Brain microvascular endothelial cell (primary cell): ENCODE results near the gene AFF1.

Experiments used
- DNase-seq: peaks from one replicate; pipeline ENCODE4 v3.0.0-alpha.2; 2020
- H3K27ac ChIP-seq: fragments of 250-450 bp; sonication (Bioruptor Pico); 2 replicates; pipeline ENCODE4 v1.5.1; 2020; ENCODE audit warnings: mild to moderate bottlenecking, moderate library complexity
- H3K27me3 ChIP-seq: fragments of 250-450 bp; sonication (Bioruptor Pico); replicated peaks from 2 replicates; pipeline ENCODE4 v1.5.1; 2020; ENCODE audit warnings: mild to moderate bottlenecking
- H3K36me3 ChIP-seq: fragments of 250-450 bp; sonication (Bioruptor Pico); replicated peaks from 2 replicates; pipeline ENCODE4 v1.5.1; 2020; ENCODE audit warnings: mild to moderate bottlenecking
- H3K4me3 ChIP-seq: 2 replicates; pipeline ENCODE4 v1.5.1; 2011; ENCODE audit warnings: low read depth, mild to moderate bottlenecking, control low read depth, low read length, moderate library complexity
- in situ Hi-C: cut with HindIII; loops from 2 replicates; pipeline ENCODE4 v1.10.0; 2017; ENCODE audit warnings: low sequenced_read_pairs, low pct_ligation_motif_present
- TF ChIP-seq, protein P1 (sequence below): IDR thresholded peaks from 2 replicates; pipeline ENCODE4 v1.5.1; 2011; ENCODE audit warnings: low read depth, mild to moderate bottlenecking, moderate library complexity, low read length, control low read depth, inconsistent platforms; ENCODE audit errors: missing control alignments

The AFF1 gene, protein sequence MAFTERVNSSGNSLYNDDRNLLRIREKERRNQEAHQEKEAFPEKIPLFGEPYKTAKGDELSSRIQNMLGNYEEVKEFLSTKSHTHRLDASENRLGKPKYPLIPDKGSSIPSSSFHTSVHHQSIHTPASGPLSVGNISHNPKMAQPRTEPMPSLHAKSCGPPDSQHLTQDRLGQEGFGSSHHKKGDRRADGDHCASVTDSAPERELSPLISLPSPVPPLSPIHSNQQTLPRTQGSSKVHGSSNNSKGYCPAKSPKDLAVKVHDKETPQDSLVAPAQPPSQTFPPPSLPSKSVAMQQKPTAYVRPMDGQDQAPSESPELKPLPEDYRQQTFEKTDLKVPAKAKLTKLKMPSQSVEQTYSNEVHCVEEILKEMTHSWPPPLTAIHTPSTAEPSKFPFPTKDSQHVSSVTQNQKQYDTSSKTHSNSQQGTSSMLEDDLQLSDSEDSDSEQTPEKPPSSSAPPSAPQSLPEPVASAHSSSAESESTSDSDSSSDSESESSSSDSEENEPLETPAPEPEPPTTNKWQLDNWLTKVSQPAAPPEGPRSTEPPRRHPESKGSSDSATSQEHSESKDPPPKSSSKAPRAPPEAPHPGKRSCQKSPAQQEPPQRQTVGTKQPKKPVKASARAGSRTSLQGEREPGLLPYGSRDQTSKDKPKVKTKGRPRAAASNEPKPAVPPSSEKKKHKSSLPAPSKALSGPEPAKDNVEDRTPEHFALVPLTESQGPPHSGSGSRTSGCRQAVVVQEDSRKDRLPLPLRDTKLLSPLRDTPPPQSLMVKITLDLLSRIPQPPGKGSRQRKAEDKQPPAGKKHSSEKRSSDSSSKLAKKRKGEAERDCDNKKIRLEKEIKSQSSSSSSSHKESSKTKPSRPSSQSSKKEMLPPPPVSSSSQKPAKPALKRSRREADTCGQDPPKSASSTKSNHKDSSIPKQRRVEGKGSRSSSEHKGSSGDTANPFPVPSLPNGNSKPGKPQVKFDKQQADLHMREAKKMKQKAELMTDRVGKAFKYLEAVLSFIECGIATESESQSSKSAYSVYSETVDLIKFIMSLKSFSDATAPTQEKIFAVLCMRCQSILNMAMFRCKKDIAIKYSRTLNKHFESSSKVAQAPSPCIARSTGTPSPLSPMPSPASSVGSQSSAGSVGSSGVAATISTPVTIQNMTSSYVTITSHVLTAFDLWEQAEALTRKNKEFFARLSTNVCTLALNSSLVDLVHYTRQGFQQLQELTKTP

DNA sequence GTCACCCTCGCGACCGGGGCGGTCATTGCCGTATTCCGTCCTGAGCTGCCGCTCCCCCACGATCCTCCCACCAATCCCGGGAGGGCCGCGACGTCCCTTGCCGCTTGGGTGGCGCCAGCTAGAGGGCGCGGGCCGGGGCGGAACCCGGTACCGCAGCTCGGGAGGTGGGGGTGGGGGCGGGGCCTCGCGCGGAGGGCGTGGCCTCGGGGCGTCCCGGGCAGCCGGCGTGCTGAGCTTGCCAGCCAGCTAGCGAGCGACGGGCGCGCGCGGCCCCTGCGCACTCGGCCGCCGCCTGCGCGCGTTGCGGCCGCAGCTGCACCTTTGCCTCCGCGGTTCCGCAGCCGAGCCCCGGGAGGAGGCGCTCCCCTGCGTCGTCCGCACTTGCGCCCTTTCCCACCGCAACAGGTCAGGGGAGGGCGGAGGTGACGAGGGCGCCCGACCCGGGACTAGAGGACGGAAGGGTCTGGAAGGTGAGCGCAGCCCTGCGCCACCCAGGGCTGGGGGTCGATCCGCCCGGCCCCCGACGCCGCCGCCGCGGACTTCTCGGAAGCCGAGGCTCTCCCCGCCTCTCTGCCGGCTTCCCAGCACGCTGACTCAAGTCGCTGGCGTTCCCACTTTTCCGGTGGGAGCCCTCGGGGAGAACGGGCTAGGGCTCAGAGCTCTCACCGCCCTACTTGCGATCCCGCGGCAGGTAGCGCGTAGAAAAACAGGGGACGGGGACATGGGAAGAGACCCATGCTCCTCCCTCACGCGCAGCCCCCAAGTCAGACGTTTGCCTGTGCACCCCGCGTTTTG lies at the start of gene AFF1:
Gene AFF1, plus strand, starts transcription at position 241 of the 795 bp plus-strand sequence. CDS start 13,523 bp downstream, outside the sequence.
- DNase-seq = peak; percentile 71
- in situ Hi-C loops = loop anchor here (25.0 kb wide), 1 partner anchor 177 kb away; no protein-coding TSS in a partner anchor
- Histone ChIP-seq H3K27me3 (no peaks in the 10 kb centered on the region), H3K36me3 (no peaks in the 10 kb centered on the region), H3K4me3 (peak within 1 kb of the TSS; percentile 83), H3K27ac (peak within 1 kb of the TSS; percentile 75)
- TF ChIP-seq, protein P1, sequence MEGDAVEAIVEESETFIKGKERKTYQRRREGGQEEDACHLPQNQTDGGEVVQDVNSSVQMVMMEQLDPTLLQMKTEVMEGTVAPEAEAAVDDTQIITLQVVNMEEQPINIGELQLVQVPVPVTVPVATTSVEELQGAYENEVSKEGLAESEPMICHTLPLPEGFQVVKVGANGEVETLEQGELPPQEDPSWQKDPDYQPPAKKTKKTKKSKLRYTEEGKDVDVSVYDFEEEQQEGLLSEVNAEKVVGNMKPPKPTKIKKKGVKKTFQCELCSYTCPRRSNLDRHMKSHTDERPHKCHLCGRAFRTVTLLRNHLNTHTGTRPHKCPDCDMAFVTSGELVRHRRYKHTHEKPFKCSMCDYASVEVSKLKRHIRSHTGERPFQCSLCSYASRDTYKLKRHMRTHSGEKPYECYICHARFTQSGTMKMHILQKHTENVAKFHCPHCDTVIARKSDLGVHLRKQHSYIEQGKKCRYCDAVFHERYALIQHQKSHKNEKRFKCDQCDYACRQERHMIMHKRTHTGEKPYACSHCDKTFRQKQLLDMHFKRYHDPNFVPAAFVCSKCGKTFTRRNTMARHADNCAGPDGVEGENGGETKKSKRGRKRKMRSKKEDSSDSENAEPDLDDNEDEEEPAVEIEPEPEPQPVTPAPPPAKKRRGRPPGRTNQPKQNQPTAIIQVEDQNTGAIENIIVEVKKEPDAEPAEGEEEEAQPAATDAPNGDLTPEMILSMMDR = peak; percentile 45

DNA sequence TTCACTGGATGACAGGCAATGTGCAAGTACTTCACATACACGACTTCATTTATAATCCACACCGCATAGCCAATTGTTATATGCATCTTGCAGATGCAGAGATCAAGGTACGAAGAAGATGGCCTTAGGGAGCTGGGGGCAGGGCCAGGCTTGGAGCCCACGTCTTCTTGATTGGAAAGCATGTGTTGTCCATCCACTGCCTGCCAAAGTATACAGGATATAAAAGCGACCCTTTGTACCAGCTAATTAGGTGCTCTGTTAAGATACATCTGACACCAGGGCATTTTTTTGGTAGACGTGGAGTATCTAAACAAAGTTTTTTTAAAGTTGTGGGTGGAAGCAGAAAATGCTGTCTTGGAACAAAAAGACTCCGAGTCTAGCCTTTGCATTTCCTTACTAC lies 44.0 kb upstream of the AFF1 start:
- in situ Hi-C loops = no loop called here
- H3K4me3 ChIP-seq = no peak overlapping the region
- no peak for DNase-seq
- no peaks in the 10 kb centered on the region for H3K27me3 ChIP-seq
- H3K36me3 ChIP-seq = no peaks in the 10 kb centered on the region
- H3K27ac ChIP-seq = no peak overlapping the region
- TF ChIP-seq, protein P1 = no peak

DNA sequence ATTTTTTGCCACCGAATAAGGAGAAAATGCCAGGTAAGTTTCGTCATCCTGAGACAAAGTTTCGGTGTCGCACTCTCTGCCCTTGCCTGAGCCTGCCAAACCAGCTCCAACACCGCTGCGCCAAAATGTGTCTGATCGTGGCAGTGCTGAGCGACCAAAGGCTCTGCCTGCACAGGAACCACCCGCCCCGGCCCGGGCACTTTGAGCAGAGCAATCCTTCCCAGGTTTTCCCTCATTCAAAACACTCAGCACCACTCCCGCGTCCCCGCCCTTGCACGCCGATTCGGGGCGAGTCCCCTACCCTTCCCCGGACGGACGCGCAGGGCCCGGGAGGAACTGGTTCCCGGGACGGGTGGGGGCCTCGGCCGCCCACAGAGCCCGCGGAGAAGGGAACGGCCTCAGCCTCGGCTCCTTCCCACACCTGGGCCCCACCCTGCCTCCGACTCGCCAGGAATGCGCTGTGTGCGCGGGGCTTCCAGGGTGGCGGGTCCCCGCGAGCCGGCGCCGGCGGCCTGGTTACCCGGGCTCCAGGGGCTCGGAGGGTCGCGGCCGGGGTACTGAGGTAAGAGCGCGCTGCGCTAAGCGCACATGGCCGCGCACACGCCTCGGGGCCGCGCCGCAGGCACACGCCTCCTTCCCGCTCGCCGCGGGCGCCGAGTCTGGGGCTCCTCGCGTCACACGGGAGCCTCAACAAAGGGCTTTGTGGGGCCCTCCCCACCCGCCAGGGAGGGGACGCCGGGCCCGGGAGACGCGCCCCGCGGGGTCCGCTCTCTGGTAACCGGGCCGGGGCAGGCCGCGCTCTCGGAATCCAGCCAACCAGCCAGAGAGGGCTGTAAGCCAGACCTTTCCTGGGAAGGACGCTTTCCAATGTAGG lies 42.8 kb upstream of the AFF1 start, which contains the start of gene C4orf36:
Gene C4orf36, minus strand, starts transcription at position 661 of the 874 bp plus-strand sequence. CDS start 902 bp downstream, outside the sequence.
- in situ Hi-C loops = no loop called here
- Histone ChIP-seq H3K27me3 (no peaks in the 10 kb centered on the region), H3K4me3 (peak within 1 kb of the TSS; percentile 73), H3K27ac (no peak within 1 kb of the TSS), H3K36me3 (no peaks in the 10 kb centered on the region)
- TF ChIP-seq, protein P1 = peak; percentile 14
- peak; percentile 23 for DNase-seq

DNA sequence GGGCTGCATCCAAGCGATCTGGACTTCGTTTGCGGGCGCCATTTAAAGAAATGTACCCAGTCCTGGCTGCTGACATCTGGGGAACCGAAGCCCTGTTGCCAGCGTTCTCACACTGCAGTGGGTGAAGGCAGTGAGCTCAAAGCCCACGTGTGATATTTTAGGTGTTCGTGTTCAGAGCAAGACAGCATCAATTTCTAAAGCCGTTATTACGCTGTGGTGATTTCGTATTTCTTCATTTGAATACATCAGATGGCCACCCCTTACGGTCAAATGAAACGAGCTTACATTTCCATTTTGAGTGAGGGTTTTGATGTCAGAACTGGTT lies 42.2 kb upstream of the AFF1 start:
- DNase-seq = no peak
- no peaks in the 10 kb centered on the region for H3K36me3 ChIP-seq
- H3K4me3 ChIP-seq = peak overlapping the region; percentile 73
- in situ Hi-C loops = no loop called here
- TF ChIP-seq, protein P1 = no peak
- H3K27me3 ChIP-seq = no peaks in the 10 kb centered on the region
- no peak overlapping the region for H3K27ac ChIP-seq
